GM21526 (cell line): ENCODE results near the gene SLC17A9.

Experiments
- ATAC-seq: cut with Tn5 transposase; IDR thresholded peaks from one replicate; pipeline ENCODE4 v1.9.1; 2021; ENCODE audit warnings: moderate library complexity; ENCODE audit not compliant: unreplicated experiment, low FRiP score

The SLC17A9 gene

GRCh38 chr20:62937268-62938104 is 15.0 kb upstream of the SLC17A9 start:
- peak; percentile 79 for ATAC-seq

GRCh38 chr20:62938105-62938888 is 14.2 kb upstream of the SLC17A9 start, which contains the start of gene GID8:
GID8 (plus strand) TSS chr20:62938147; CDS start chr20:62941503, 3,356 bp downstream.
- ATAC-seq = peak; percentile 39

GRCh38 chr20:62940875-62941274 is 11.6 kb upstream of the SLC17A9 start:
- no peak for ATAC-seq

- ATAC-seq = no peak
Observed at GRCh38 chr20:62941792-62942191, 10.7 kb upstream of the SLC17A9 start.

- ATAC-seq = no peak
Observed at GRCh38 chr20:62942456-62942855, 10.1 kb upstream of the SLC17A9 start.

- ATAC-seq = no peak
Observed at GRCh38 chr20:62943396-62943795, 9.1 kb upstream of the SLC17A9 start.

- ATAC-seq = no peak
Observed at GRCh38 chr20:62944184-62944583, 8.3 kb upstream of the SLC17A9 start.

GRCh38 chr20:62944746-62945145 is 7.8 kb upstream of the SLC17A9 start:
- ATAC-seq = no peak

- no peak for ATAC-seq
Observed at GRCh38 chr20:62945771-62946339, 6.7 kb upstream of the SLC17A9 start.

- ATAC-seq = no peak
Observed at GRCh38 chr20:62946918-62947317, 5.6 kb upstream of the SLC17A9 start.

GRCh38 chr20:62947532-62948300 is 4.8 kb upstream of the SLC17A9 start:
- no peak for ATAC-seq

GRCh38 chr20:62949153-62949821 is 3.2 kb upstream of the SLC17A9 start:
- ATAC-seq = no peak

- no peak for ATAC-seq
Observed at GRCh38 chr20:62949962-62950361, 2.5 kb upstream of the SLC17A9 start.

GRCh38 chr20:62950741-62951140 is 1.8 kb upstream of the SLC17A9 start:
- ATAC-seq = no peak

- ATAC-seq = no peak
Observed at GRCh38 chr20:62951143-62951895, 1.2 kb upstream of the SLC17A9 start.

GRCh38 chr20:62951896-62952372 is 575 bp upstream of the SLC17A9 start:
- ATAC-seq = no peak

GRCh38 chr20:62952968-62953838 is 694 bp downstream of the SLC17A9 start:
- no peak for ATAC-seq
